ENCODE measurements around the gene RNF214. TPM values are rescaled to one million over a fixed set of nuclear protein-coding genes. Genes with fewer than 3 reads are reported as not detected.

RNF214 gene
- total and polyA plus RNA-seq, 2 of the 13 experiments (the other 11 are each of a cell fraction or from before 2014, with no cell fraction given) = 10.7 to 12.6 TPM

GRCh38 chr11:117221775-117222517 lies 10.5 kb upstream of the RNF214 start:
- Histone ChIP-seq H3K27ac (ENCODE audit: extremely low read length, insufficient read depth, low read length) (no peak overlapping the region), H3K4me3 (replicated peaks in 1 of 3; ENCODE audit: insufficient read depth in 1 of 3, low read depth in 2 of 3, low read length in 3 of 3) (no peak overlapping the region), H4K20me1 (ENCODE audit: insufficient read depth, low read length) (no peaks in the 10 kb centered on the region), H3K9ac (ENCODE audit: insufficient read depth, low read depth, low read length) (no peak overlapping the region), H3K79me2 (ENCODE audit: insufficient read depth, low read length) (no peaks in the 10 kb centered on the region), H3K9me3 (ENCODE audit: low read length) (no peaks in the 10 kb centered on the region), H3K4me1 (ENCODE audit: insufficient read depth, low read length) (peaks cover 16% of the 10 kb centered on the region), H3K36me3 (replicated peaks in 1 of 2; ENCODE audit: control insufficient read depth in 1 of 2, insufficient read depth in 2 of 2, low read length in 2 of 2) (peaks cover 0 to 22% of the 10 kb centered on the region in 2 experiments; a peak in 2 of 5 replicates), H2AFZ (ENCODE audit: low read length) (no peak overlapping the region), H3K4me2 (ENCODE audit: low read depth, low read length) (no peak overlapping the region), H3K27me3 (ENCODE audit: control insufficient read depth in 1 of 2, insufficient read depth in 2 of 2, low read length in 2 of 2) (no peaks in the 10 kb centered on the region)
- CTCF ChIA-PET (ENCODE audit: low intra/inter-chr PET ratio, low total read pairs) = no interaction called here
- POLR2A ChIA-PET = no interaction called here
- in situ Hi-C loops (cut with HindIII; ENCODE audit: extremely low pct_ligation_motif_present, low pct_unique_long_range_greater_than_20kb) = loop anchor here (5.0 kb wide), 1 partner anchor 40 kb away; no protein-coding TSS in a partner anchor
- TF ChIP-seq TBX2 (CRISPR knock-in tag; IDR thresholded peaks at IDR 0.05; ENCODE audit: borderline replicate concordance) (no peak), ZNF567 (CRISPR knock-in tag; IDR thresholded peaks at IDR 0.05; ENCODE audit: borderline replicate concordance) (no peak), IRX3 (CRISPR knock-in tag; IDR thresholded peaks at IDR 0.05; ENCODE audit: borderline replicate concordance, low read depth) (no peak), RNF2 (conservative IDR thresholded peaks at IDR 0.05; ENCODE audit: low read depth) (no peak)
- DNase-seq (ENCODE audit: low spot score) (no peak), FAIRE-seq (no peak), ATAC-seq (no peak)
- intact Hi-C loops (cut with micrococcal nuclease; ENCODE audit: unreplicated experiment) = loop anchor here (10.0 kb wide), 1 partner anchor 117 kb away; no protein-coding TSS in a partner anchor
- BruUV-seq (replicated peaks) = no TSS peak
- WGBS (ENCODE audit: low lambda C conversion rate) = 85% methylated on average over 5 of the region's 7 CpGs

GRCh38 chr11:117222991-117223740 lies 9.3 kb upstream of the RNF214 start:
- Histone ChIP-seq H3K9me3 (ENCODE audit: low read length) (no peaks in the 10 kb centered on the region), H2AFZ (ENCODE audit: low read length) (no peak overlapping the region), H3K4me2 (ENCODE audit: low read depth, low read length) (no peak overlapping the region), H3K4me1 (ENCODE audit: insufficient read depth, low read length) (peaks cover 16% of the 10 kb centered on the region), H3K27me3 (ENCODE audit: control insufficient read depth in 1 of 2, insufficient read depth in 2 of 2, low read length in 2 of 2) (no peaks in the 10 kb centered on the region), H4K20me1 (ENCODE audit: insufficient read depth, low read length) (no peaks in the 10 kb centered on the region), H3K4me3 (replicated peaks in 1 of 3; ENCODE audit: insufficient read depth in 1 of 3, low read depth in 2 of 3, low read length in 3 of 3) (no peak overlapping the region), H3K9ac (ENCODE audit: insufficient read depth, low read depth, low read length) (no peak overlapping the region), H3K36me3 (replicated peaks in 1 of 2; ENCODE audit: control insufficient read depth in 1 of 2, insufficient read depth in 2 of 2, low read length in 2 of 2) (peaks cover 2 to 21% of the 10 kb centered on the region in 2 experiments; a peak in 3 of 5 replicates), H3K27ac (ENCODE audit: extremely low read length, insufficient read depth, low read length) (no peak overlapping the region), H3K79me2 (ENCODE audit: insufficient read depth, low read length) (no peaks in the 10 kb centered on the region)
- WGBS (ENCODE audit: low lambda C conversion rate) = 96% methylated on average over 12 of the region's 14 CpGs
- BruUV-seq (replicated peaks) = no TSS peak
- no peak for FAIRE-seq
- CTCF ChIA-PET (ENCODE audit: low intra/inter-chr PET ratio, low total read pairs) = no interaction called here
- POLR2A ChIA-PET = no interaction called here
- in situ Hi-C loops (cut with HindIII; ENCODE audit: extremely low pct_ligation_motif_present, low pct_unique_long_range_greater_than_20kb) = loop anchor here (5.0 kb wide), 1 partner anchor 41 kb away; no protein-coding TSS in a partner anchor
- intact Hi-C loops (cut with micrococcal nuclease; ENCODE audit: unreplicated experiment) = loop anchor here (10.0 kb wide), 1 partner anchor 118 kb away; no protein-coding TSS in a partner anchor
- ATAC-seq = no peak
- DNase-seq (ENCODE audit: low spot score) = no peak
- no peak for TF ChIP-seq KDM2A (CRISPR knock-in tag; IDR thresholded peaks at IDR 0.05; ENCODE audit: borderline replicate concordance, low read depth)
- TF ChIP-seq NFIB (CRISPR knock-in tag; IDR thresholded peaks at IDR 0.05; ENCODE audit: borderline replicate concordance) = no peak

All from HepG2 (cell line).